ENCODE results near the gene ANTXR2.
A peak's percentile ranks its signal among the peaks of the same experiment; 100 is the strongest.
"Not testable (repeated sequence)": the region's sequence is repeated elsewhere in the genome, so short reads cannot be mapped to it uniquely, and the experiment has no call there.

Gene ANTXR2

GRCh38 chr4:80072744-80073472 lies at the start of gene ANTXR2:
Gene ANTXR2 (minus strand): TSS chr4:80073229. CDS start chr4:80072560, 669 bp downstream.
- H3K27me3 Mint-ChIP-seq: no peaks in the 10 kb centered on the region
- peak within 1 kb of the TSS; percentile 90 for H3K27ac Mint-ChIP-seq
- peaks cover 5% of the 10 kb centered on the region for H3K36me3 Mint-ChIP-seq
- H3K9me3 Mint-ChIP-seq (ENCODE audit: low read depth): no peaks in the 10 kb centered on the region
- peak within 1 kb of the TSS; percentile 96 for H3K4me3 Mint-ChIP-seq
- peaks cover 80% of the 10 kb centered on the region for H3K4me1 Mint-ChIP-seq (ENCODE audit: low read depth)

- H3K36me3 Mint-ChIP-seq; H3K4me3 Mint-ChIP-seq; H3K27me3 Mint-ChIP-seq; H3K27ac Mint-ChIP-seq; H3K9me3 Mint-ChIP-seq (ENCODE audit: low read depth): not testable (repeated sequence)
- H3K4me1 Mint-ChIP-seq (ENCODE audit: low read depth): peaks cover 29% of the 10 kb centered on the region
Measured at GRCh38 chr4:80121815-80122214, 48.8 kb upstream of the ANTXR2 start.

- not testable (repeated sequence) for H3K4me1 Mint-ChIP-seq (ENCODE audit: low read depth); H3K27ac Mint-ChIP-seq; H3K27me3 Mint-ChIP-seq; H3K9me3 Mint-ChIP-seq (ENCODE audit: low read depth); H3K36me3 Mint-ChIP-seq; H3K4me3 Mint-ChIP-seq
Measured at GRCh38 chr4:80119620-80120019, 46.6 kb upstream of the ANTXR2 start.

- Mint-ChIP-seq H3K36me3 (no peaks in the 10 kb centered on the region), H3K27me3 (no peaks in the 10 kb centered on the region), H3K27ac (no peak overlapping the region), H3K4me3 (no peak overlapping the region), H3K4me1 (ENCODE audit: low read depth) (no peaks in the 10 kb centered on the region), H3K9me3 (ENCODE audit: low read depth) (peaks cover 9% of the 10 kb centered on the region)
Measured at GRCh38 chr4:80116516-80116915, 43.5 kb upstream of the ANTXR2 start.

GRCh38 chr4:80115368-80116181 lies 42.5 kb upstream of the ANTXR2 start:
- Mint-ChIP-seq H3K9me3 (ENCODE audit: low read depth) (peaks cover 9% of the 10 kb centered on the region), H3K27ac (no peak overlapping the region), H3K4me3 (no peak overlapping the region), H3K27me3 (no peaks in the 10 kb centered on the region), H3K36me3 (no peaks in the 10 kb centered on the region), H3K4me1 (ENCODE audit: low read depth) (no peaks in the 10 kb centered on the region)

GRCh38 chr4:80114732-80115265 lies 41.8 kb upstream of the ANTXR2 start:
- no peaks in the 10 kb centered on the region for H3K27me3 Mint-ChIP-seq
- H3K4me1 Mint-ChIP-seq (ENCODE audit: low read depth): no peaks in the 10 kb centered on the region
- peaks cover 9% of the 10 kb centered on the region for H3K9me3 Mint-ChIP-seq (ENCODE audit: low read depth)
- H3K4me3 Mint-ChIP-seq: no peak overlapping the region
- no peaks in the 10 kb centered on the region for H3K36me3 Mint-ChIP-seq
- H3K27ac Mint-ChIP-seq: no peak overlapping the region

- Mint-ChIP-seq H3K27ac (no peak overlapping the region), H3K4me3 (no peak overlapping the region), H3K27me3 (no peaks in the 10 kb centered on the region), H3K9me3 (ENCODE audit: low read depth) (peaks cover 9% of the 10 kb centered on the region), H3K4me1 (ENCODE audit: low read depth) (no peaks in the 10 kb centered on the region), H3K36me3 (no peaks in the 10 kb centered on the region)
Measured at GRCh38 chr4:80113615-80114014, 40.6 kb upstream of the ANTXR2 start.

GRCh38 chr4:80112236-80112635 lies 39.2 kb upstream of the ANTXR2 start:
- Mint-ChIP-seq H3K36me3 (no peaks in the 10 kb centered on the region), H3K27me3 (no peaks in the 10 kb centered on the region), H3K27ac (no peak overlapping the region), H3K9me3 (ENCODE audit: low read depth) (peaks cover 4% of the 10 kb centered on the region), H3K4me3 (no peak overlapping the region), H3K4me1 (ENCODE audit: low read depth) (no peaks in the 10 kb centered on the region)

GRCh38 chr4:80111276-80111675 lies 38.2 kb upstream of the ANTXR2 start:
- H3K9me3 Mint-ChIP-seq (ENCODE audit: low read depth): peaks cover 14% of the 10 kb centered on the region
- no peak overlapping the region for H3K4me3 Mint-ChIP-seq
- no peak overlapping the region for H3K27ac Mint-ChIP-seq
- no peaks in the 10 kb centered on the region for H3K4me1 Mint-ChIP-seq (ENCODE audit: low read depth)
- H3K27me3 Mint-ChIP-seq: peaks cover 2% of the 10 kb centered on the region
- H3K36me3 Mint-ChIP-seq: peaks cover 3% of the 10 kb centered on the region

GRCh38 chr4:80107374-80107773 lies 34.3 kb upstream of the ANTXR2 start:
- Mint-ChIP-seq H3K4me1 (ENCODE audit: low read depth) (no peaks in the 10 kb centered on the region), H3K9me3 (ENCODE audit: low read depth) (peaks cover 18% of the 10 kb centered on the region), H3K27ac (no peak overlapping the region), H3K27me3 (peaks cover 2% of the 10 kb centered on the region), H3K36me3 (peaks cover 5% of the 10 kb centered on the region), H3K4me3 (no peak overlapping the region)

GRCh38 chr4:80104927-80105326 lies 31.9 kb upstream of the ANTXR2 start:
- no peak overlapping the region for H3K27ac Mint-ChIP-seq
- H3K9me3 Mint-ChIP-seq (ENCODE audit: low read depth): peaks cover 18% of the 10 kb centered on the region
- no peak overlapping the region for H3K4me3 Mint-ChIP-seq
- peaks cover 2% of the 10 kb centered on the region for H3K27me3 Mint-ChIP-seq
- H3K4me1 Mint-ChIP-seq (ENCODE audit: low read depth): peaks cover 7% of the 10 kb centered on the region
- peaks cover 5% of the 10 kb centered on the region for H3K36me3 Mint-ChIP-seq

- peaks cover 2% of the 10 kb centered on the region for H3K27me3 Mint-ChIP-seq
- peaks cover 5% of the 10 kb centered on the region for H3K36me3 Mint-ChIP-seq
- peaks cover 7% of the 10 kb centered on the region for H3K4me1 Mint-ChIP-seq (ENCODE audit: low read depth)
- H3K9me3 Mint-ChIP-seq (ENCODE audit: low read depth): peaks cover 18% of the 10 kb centered on the region
- H3K4me3 Mint-ChIP-seq: no peak overlapping the region
- H3K27ac Mint-ChIP-seq: no peak overlapping the region
Measured at GRCh38 chr4:80103629-80104028, 30.6 kb upstream of the ANTXR2 start.

GRCh38 chr4:80101792-80102116 lies 28.7 kb upstream of the ANTXR2 start:
- Mint-ChIP-seq H3K27ac (no peak overlapping the region), H3K27me3 (peaks cover 1% of the 10 kb centered on the region), H3K4me1 (ENCODE audit: low read depth) (peaks cover 7% of the 10 kb centered on the region), H3K36me3 (peaks cover 4% of the 10 kb centered on the region), H3K9me3 (ENCODE audit: low read depth) (peaks cover 9% of the 10 kb centered on the region), H3K4me3 (no peak overlapping the region)

- Mint-ChIP-seq H3K27me3 (no peaks in the 10 kb centered on the region), H3K36me3 (peaks cover 2% of the 10 kb centered on the region), H3K9me3 (ENCODE audit: low read depth) (peaks cover 4% of the 10 kb centered on the region), H3K4me1 (ENCODE audit: low read depth) (peaks cover 7% of the 10 kb centered on the region), H3K27ac (no peak overlapping the region), H3K4me3 (no peak overlapping the region)
Measured at GRCh38 chr4:80101071-80101791, 28.2 kb upstream of the ANTXR2 start.

- Mint-ChIP-seq H3K4me1 (ENCODE audit: low read depth) (peaks cover 7% of the 10 kb centered on the region), H3K27me3 (no peaks in the 10 kb centered on the region)
Measured at GRCh38 chr4:80099671-80100070, 26.6 kb upstream of the ANTXR2 start.

More at GRCh38 chr4:80099671-80100070, 26.6 kb upstream of the ANTXR2 start:
- H3K4me3 Mint-ChIP-seq: no peak overlapping the region
- H3K36me3 Mint-ChIP-seq: no peaks in the 10 kb centered on the region
- no peak overlapping the region for H3K27ac Mint-ChIP-seq
- H3K9me3 Mint-ChIP-seq (ENCODE audit: low read depth): no peaks in the 10 kb centered on the region

Measured in activated naive CD8-positive, alpha-beta T cell (primary cell).